ENCODE data around the gene SGF29.

GRCh38 chr16:28532940-28533647 is 20.6 kb upstream of the SGF29 start:
- TF ChIP-seq CTCF (IDR thresholded peaks at IDR 0.05; ENCODE audit: low read depth, low read length): no peak
- TF ChIP-seq POLR2A (IDR thresholded peaks at IDR 0.05; ENCODE audit: extremely low read depth, insufficient read length): no peak
- TF ChIP-seq MYC (IDR thresholded peaks at IDR 0.05; ENCODE audit: low read depth, low read length): no peak

Measured in NB4 (cell line).